Endothelial cell of umbilical vein (primary cell): ENCODE measurements around the gene MCOLN3.

ENCODE experiments used
- POLR2A ChIP-seq: IDR thresholded peaks from 2 replicates; pipeline ENCODE4 v1.6.1; 2012; ENCODE audit warnings: low read depth, mild to moderate bottlenecking, control low read depth, low read length
- TF ChIP-seq, protein P1 (sequence below), 2 donors: IDR thresholded peaks; 1 replicate in 1 of 2; 2 replicates in 1 of 2; pipeline ENCODE4 v1.5.1; 2011; ENCODE audit warnings: low read length in 2 of 2, mild to moderate bottlenecking in 2 of 2, moderate library complexity in 2 of 2, control low read depth in 1 of 2, inconsistent platforms in 1 of 2, low read depth in 1 of 2; ENCODE audit not compliant: insufficient read depth in 1 of 2; ENCODE audit errors: extremely low read depth in 1 of 2

DNA sequence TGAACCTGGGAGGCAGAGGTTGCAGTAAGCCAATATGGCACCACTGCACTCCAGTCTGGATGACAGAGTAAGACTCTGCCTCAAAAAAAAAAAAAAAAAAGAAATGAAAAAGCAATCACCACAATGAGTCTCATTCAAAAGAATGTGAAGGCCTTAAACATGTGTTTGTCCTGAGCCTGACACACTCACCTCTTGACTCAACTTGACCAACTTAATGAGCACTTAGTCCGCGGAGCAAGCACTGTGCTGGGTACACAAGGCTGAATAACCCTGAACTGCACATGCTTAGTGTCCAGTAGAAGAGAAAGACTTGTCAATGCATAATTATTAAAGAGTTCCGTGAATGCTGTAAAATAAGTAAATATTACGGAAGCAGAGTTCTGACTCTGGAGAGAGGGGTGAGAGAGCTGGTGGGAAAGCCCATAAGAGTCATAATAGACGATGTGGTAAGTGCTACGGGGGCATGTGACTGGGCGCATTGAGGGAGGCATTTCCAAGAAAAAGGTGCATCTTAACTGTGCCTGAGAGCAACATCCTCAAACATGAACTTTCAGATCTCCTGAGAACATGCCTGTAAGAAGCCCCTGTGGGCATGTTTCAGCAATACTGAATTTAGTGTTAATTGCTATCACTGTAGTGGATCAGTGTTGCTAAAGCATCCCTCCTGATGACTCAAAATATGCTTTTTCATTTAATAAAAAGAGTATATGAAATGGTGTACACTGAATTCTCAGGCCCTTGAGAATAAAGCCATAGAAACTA is 78.6 kb downstream of the MCOLN3 start:
- TF ChIP-seq, protein P1, sequence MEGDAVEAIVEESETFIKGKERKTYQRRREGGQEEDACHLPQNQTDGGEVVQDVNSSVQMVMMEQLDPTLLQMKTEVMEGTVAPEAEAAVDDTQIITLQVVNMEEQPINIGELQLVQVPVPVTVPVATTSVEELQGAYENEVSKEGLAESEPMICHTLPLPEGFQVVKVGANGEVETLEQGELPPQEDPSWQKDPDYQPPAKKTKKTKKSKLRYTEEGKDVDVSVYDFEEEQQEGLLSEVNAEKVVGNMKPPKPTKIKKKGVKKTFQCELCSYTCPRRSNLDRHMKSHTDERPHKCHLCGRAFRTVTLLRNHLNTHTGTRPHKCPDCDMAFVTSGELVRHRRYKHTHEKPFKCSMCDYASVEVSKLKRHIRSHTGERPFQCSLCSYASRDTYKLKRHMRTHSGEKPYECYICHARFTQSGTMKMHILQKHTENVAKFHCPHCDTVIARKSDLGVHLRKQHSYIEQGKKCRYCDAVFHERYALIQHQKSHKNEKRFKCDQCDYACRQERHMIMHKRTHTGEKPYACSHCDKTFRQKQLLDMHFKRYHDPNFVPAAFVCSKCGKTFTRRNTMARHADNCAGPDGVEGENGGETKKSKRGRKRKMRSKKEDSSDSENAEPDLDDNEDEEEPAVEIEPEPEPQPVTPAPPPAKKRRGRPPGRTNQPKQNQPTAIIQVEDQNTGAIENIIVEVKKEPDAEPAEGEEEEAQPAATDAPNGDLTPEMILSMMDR (IDR thresholded peaks at IDR 0.05; ENCODE audit: extremely low read depth in 1 of 2, insufficient read depth in 1 of 2, low read depth in 1 of 2, low read length in 2 of 2): no peak
- no peak for TF ChIP-seq POLR2A
